ENCODE data around the gene SMPD4.
"Not testable (repeated sequence)": the region's sequence is repeated elsewhere in the genome, so short reads cannot be mapped to it uniquely, and the experiment has no call there.

- not testable (repeated sequence) for TF ChIP-seq POLR2A, POLR2AphosphoS5 (IDR thresholded peaks at IDR 0.05; ENCODE audit: low read depth, low read length)
These were observed 49.5 kb upstream of the SMPD4 start for GRCh38 chr2:130230907-130231306.

All from GM12891 (cell line).